K562 (cell line): ENCODE results near the gene S100A10. TPM values are rescaled to one million over a fixed set of nuclear protein-coding genes. Genes with fewer than 3 reads are reported as not detected.

ENCODE experiments used
- ATAC-seq: fragments of 200-7000 bp; cut with Tn5 transposase; 3 replicates; pipeline ENCODE4 v1.9.1; 2020; ENCODE audit warnings: moderate library complexity
- BruUV-seq: library from RNA; stranded (reverse); fragments of 400-500 nt; replicated peaks from 2 replicates; lab custom pipeline; 2021; lab: Mats Ljungman, UMichigan
- CTCF ChIA-PET: fragments of 300-600 bp; formaldehyde crosslinking; extraction: SDS; loops from one replicate; lab custom pipeline; 2021; ENCODE audit warnings: low intra/inter-chr PET ratio; lab: Yijun Ruan, JAX
- POLR2A ChIA-PET: fragments of 300-600, 350-650 bp; sonication (Branson Sonifier 250); formaldehyde crosslinking; extraction: SDS; loops from one replicate; lab custom pipeline; 2021; ENCODE audit warnings: antibody characterized with exemption, inconsistent platforms; lab: Yijun Ruan, JAX
- DNase-seq, 4 experiments: peaks; one replicate each; pipeline versions ENCODE4 v3.0.0 to v3.0.0-alpha.2; 2011 to 2018; ENCODE audit warnings: low spot score in 3 of 4, mixed read lengths in 3 of 4; ENCODE audit errors: extremely low read depth in 1 of 4
- FAIRE-seq: peaks from 2 replicates; lab custom pipeline; 2011; peaks lifted over from hg19 to GRCh38; lab: Jason Lieb, UNC
- H2AFZ ChIP-seq: 2 replicates; pipeline ENCODE4 v1.6.0; 2011; ENCODE audit warnings: low read depth, low read length, control low read depth, inconsistent platforms
- H3K27ac ChIP-seq: fragments of 200-600 bp; 3 replicates; pipeline ENCODE4 v1.8.0; 2011; ENCODE audit warnings: low read depth, mild to moderate bottlenecking, control low read depth, inconsistent platforms, low read length, moderate library complexity, mixed read lengths; ENCODE audit errors: extremely low read depth
- H3K27me3 ChIP-seq, 2 experiments: fragments of 300-600 bp in 1 of 2; 2 replicates in 1 of 2; 3 replicates in 1 of 2; pipeline versions ENCODE4 v1.6.0 to v1.8.0; 2011; ENCODE audit warnings: inconsistent platforms in 2 of 2, low read length in 2 of 2, mild to moderate bottlenecking in 1 of 2, mixed read lengths in 1 of 2, moderate library complexity in 1 of 2; ENCODE audit not compliant: control insufficient read depth in 2 of 2, insufficient read depth in 2 of 2
- H3K36me3 ChIP-seq: fragments of 300-600 bp; 3 replicates; pipeline ENCODE4 v1.8.0; 2011; ENCODE audit warnings: mild to moderate bottlenecking, low read length, inconsistent platforms; ENCODE audit not compliant: control insufficient read depth, insufficient read depth
- H3K4me1 ChIP-seq, 2 experiments: fragments of 200-600 bp in 1 of 2; replicated peaks in 1 of 2; 2 replicates in 1 of 2; 3 replicates in 1 of 2; pipeline versions ENCODE4 v1.5.1 to v1.8.0; 2011; ENCODE audit warnings: inconsistent platforms in 2 of 2, low read length in 2 of 2, mild to moderate bottlenecking in 1 of 2, mixed read lengths in 1 of 2, moderate library complexity in 1 of 2; ENCODE audit not compliant: control insufficient read depth in 2 of 2, insufficient read depth in 2 of 2
- H3K4me2 ChIP-seq: 2 replicates; pipeline ENCODE4 v1.6.1; 2011; ENCODE audit warnings: low read length, control low read depth, inconsistent platforms, mixed read lengths; ENCODE audit not compliant: insufficient read depth
- H3K4me3 ChIP-seq: fragments of 200-600 bp; sonication (generic), shearing (Covaris generic); 2 replicates; pipeline ENCODE4 v1.5.1; 2016; ENCODE audit warnings: control low read depth, inconsistent platforms
- H3K79me2 ChIP-seq: fragments of 200-600 bp; 3 replicates; pipeline ENCODE4 v1.8.0; 2011; ENCODE audit warnings: low read length, inconsistent platforms; ENCODE audit not compliant: control insufficient read depth, insufficient read depth
- H3K9ac ChIP-seq, 2 experiments: 2 replicates each; pipeline versions ENCODE4 v1.6.0 to v1.6.1; 2011; ENCODE audit warnings: low read depth in 2 of 2, low read length in 2 of 2, control low read depth in 1 of 2, inconsistent platforms in 1 of 2, mild to moderate bottlenecking in 1 of 2, mixed read lengths in 1 of 2; ENCODE audit not compliant: insufficient read depth in 1 of 2
- H3K9me1 ChIP-seq: one replicate; pipeline ENCODE4 v1.6.0; 2011; ENCODE audit warnings: inconsistent platforms, mild to moderate bottlenecking, low read length, moderate library complexity; ENCODE audit not compliant: control insufficient read depth, insufficient read depth
- H3K9me3 ChIP-seq: replicated peaks from 2 replicates; pipeline ENCODE4 v1.5.1; 2011; ENCODE audit warnings: low read depth, low read length, inconsistent platforms; ENCODE audit not compliant: control insufficient read depth, insufficient read depth
- H4K20me1 ChIP-seq: replicated peaks from 2 replicates; pipeline ENCODE4 v1.6.1; 2011; ENCODE audit warnings: low read length, inconsistent platforms, mixed read lengths; ENCODE audit not compliant: control insufficient read depth, insufficient read depth
- CEBPB ChIP-seq: fragments of 450-650 bp; IDR thresholded peaks from 2 replicates; pipeline ENCODE4 v1.6.1; 2016; ENCODE audit warnings: missing genetic modification characterization, missing compliant biosample characterization
- ILF3 ChIP-seq: fragments of 450-650 bp; IDR thresholded peaks from 2 replicates; pipeline ENCODE4 v1.6.1; 2018; ENCODE audit warnings: antibody characterized with exemption, mild to moderate bottlenecking, moderate library complexity, borderline replicate concordance
- MCM2 ChIP-seq: fragments of 450-650 bp; IDR thresholded peaks from 2 replicates; pipeline ENCODE4 v1.6.1; 2017; ENCODE audit warnings: low read depth, mild to moderate bottlenecking
- NFIX ChIP-seq: fragments of 250-450 bp; sonication (Bioruptor Pico); IDR thresholded peaks from 2 replicates; pipeline ENCODE4 v1.4.0; 2020; ENCODE audit warnings: low read depth, mild to moderate bottlenecking, moderate library complexity
- SETDB1 ChIP-seq: IDR thresholded peaks from one replicate; pipeline ENCODE4 v1.6.1; 2012; ENCODE audit warnings: low read length, control low read depth, inconsistent platforms
- TSC22D4 ChIP-seq: fragments of 450-650 bp; IDR thresholded peaks from 2 replicates; pipeline ENCODE4 v1.6.1; 2016; ENCODE audit warnings: missing genetic modification characterization, missing biosample characterization, control low read depth
- ZEB2 ChIP-seq: fragments of 450-650 bp; IDR thresholded peaks from 2 replicates; pipeline ENCODE4 v1.6.1; 2016
- ZFX ChIP-seq: sonication (generic); formaldehyde crosslinking; IDR thresholded peaks from 2 replicates; pipeline ENCODE4 v1.8.0; 2022; ENCODE audit warnings: mild to moderate bottlenecking, missing genetic modification reagents, moderate library complexity
- ZNF311 ChIP-seq: fragments of 250-450 bp; sonication (Bioruptor Pico); IDR thresholded peaks from 2 replicates; pipeline ENCODE4 v1.4.0; 2020; ENCODE audit warnings: mild to moderate bottlenecking, moderate library complexity
- ZNF444 ChIP-seq: fragments of 250-450 bp; sonication (Bioruptor Pico); IDR thresholded peaks from 2 replicates; pipeline ENCODE4 v1.4.0; 2020; ENCODE audit warnings: mild to moderate bottlenecking, moderate library complexity
- ZSCAN32 ChIP-seq: fragments of 450-650 bp; formaldehyde crosslinking; IDR thresholded peaks from 2 replicates; pipeline ENCODE4 v1.4.0; 2020; ENCODE audit warnings: mild to moderate bottlenecking, moderate library complexity
- WGBS: fragments of 100-300 bp; shearing (Covaris generic); methylation state at CpG from one replicate; pipeline ENCODE4 v1.1.6; 2016; ENCODE audit warnings: low coverage, mixed read lengths; ENCODE audit not compliant: insufficient coverage; ENCODE audit errors: missing lambda C conversion rate; 5-methylcytosine and 5-hydroxymethylcytosine counted together
- in situ Hi-C: fragments of 300-500 bp; cut with MboI; formaldehyde crosslinking; loops from 4 replicates; pipeline ENCODE4 v1.15.0; 2018; ENCODE audit warnings: inconsistent platforms, mixed read lengths
- intact Hi-C: fragments of 100-400 bp; cut with micrococcal nuclease; formaldehyde crosslinking; loops from 2 replicates; pipeline ENCODE4 v1.14.2; 2022
- polyA plus RNA-seq, 8 experiments: library from polyadenylated mRNA; depleted of rRNA in 4 of 8; stranded (reverse) in 5 of 8; unstranded in 3 of 8; fragments of >200 nt; fragmentation: Nextera tagmentation in 2 of 8; fragmentation: Illumina TruSeq in 1 of 8; extraction: Ambion mirVana in 2 of 8; extraction: Trizol in 1 of 8; gene quantifications; 2 replicates each; pipeline versions ENCODE4 v1.2.1 to v1.2.3, GENCODE V29; 2011 to 2014; ENCODE audit warnings: inconsistent platforms in 1 of 8, missing spikeins in 1 of 8
- total RNA-seq, 7 experiments: library from RNA; depleted of rRNA in 6 of 7; stranded (reverse); fragments of >200 nt in 6 of 7; fragmentation: Illumina TruSeq in 2 of 7; extraction: Trizol in 2 of 7; gene quantifications; 2 replicates each; pipeline versions ENCODE4 v1.2.1 to v1.2.3, GENCODE V29; 2011 to 2021; ENCODE audit warnings: low replicate concordance in 1 of 7
- TF ChIP-seq, protein P1 (sequence below): fragments of 450-650 bp; IDR thresholded peaks from 2 replicates; pipeline ENCODE4 v1.6.1; 2016; ENCODE audit warnings: low read depth, mild to moderate bottlenecking, moderate library complexity
- TF ChIP-seq, protein P2 (sequence below): sonication (generic); formaldehyde crosslinking; IDR thresholded peaks from 2 replicates; pipeline ENCODE4 v1.8.0; 2023; ENCODE audit warnings: mild to moderate bottlenecking, missing genetic modification reagents
- TF ChIP-seq, protein P3 (sequence below), 2 experiments: IDR thresholded peaks in 1 of 2; conservative IDR thresholded peaks in 1 of 2; 2 replicates each; pipeline ENCODE4 v1.6.1; 2016; ENCODE audit warnings: low read depth in 2 of 2, mild to moderate bottlenecking in 1 of 2, missing compliant biosample characterization in 1 of 2, missing genetic modification characterization in 1 of 2, moderate library complexity in 1 of 2

The S100A10 gene
- total and polyA plus RNA-seq, 9 of the 15 experiments (the other 6 are each of a cell fraction or from before 2014, with no cell fraction given), result 0.32 to 1.6 (median 0.50) TPM; not detected in 3

DNA sequence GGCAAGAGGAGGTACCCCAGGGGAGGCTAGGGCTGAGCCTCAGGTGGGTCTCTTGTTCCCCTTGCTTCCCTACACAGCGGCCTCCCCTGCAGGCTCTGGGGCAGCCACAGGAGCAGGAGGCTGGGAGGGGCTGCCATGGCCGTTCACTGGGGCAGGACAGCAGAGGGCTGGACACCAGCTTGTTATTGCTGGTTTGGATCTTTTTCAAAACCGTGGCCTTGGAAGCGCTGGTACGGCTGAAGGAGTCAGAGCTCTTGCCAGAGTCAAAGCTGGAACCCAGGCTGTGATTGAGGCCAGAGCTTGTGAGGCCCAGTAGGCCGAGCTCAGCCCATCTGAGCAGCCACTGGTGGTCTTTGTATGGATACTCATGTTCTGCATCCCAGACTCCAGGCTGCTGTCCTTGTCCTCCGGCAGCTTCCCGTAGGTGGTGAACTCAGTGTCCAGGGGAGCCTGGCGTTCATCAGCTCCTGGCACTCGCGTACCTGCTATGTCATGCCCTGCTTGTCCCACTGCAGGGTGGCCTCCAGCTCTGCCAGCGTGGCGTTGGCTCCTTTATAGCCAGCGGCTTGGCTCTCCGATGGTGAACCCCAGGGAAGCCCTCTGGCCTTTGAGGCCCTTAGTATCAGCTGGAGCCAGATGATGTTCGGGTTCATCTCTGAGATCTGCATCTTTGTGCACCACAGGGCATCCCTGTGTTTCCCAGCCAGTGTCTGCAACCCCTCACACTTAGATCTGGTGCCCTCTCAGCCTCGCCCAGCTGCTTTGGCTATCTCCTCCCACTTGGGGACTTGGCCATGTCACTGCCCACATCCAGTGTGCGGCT is 44.1 kb downstream of the S100A10 start:
- no peak for DNase-seq
- no TSS peak for BruUV-seq
- Histone ChIP-seq H3K4me2 (no peak overlapping the region), H3K79me2 (no peaks in the 10 kb centered on the region), H3K27ac (no peak overlapping the region)
- no peak for ATAC-seq
- TF ChIP-seq, protein P1, sequence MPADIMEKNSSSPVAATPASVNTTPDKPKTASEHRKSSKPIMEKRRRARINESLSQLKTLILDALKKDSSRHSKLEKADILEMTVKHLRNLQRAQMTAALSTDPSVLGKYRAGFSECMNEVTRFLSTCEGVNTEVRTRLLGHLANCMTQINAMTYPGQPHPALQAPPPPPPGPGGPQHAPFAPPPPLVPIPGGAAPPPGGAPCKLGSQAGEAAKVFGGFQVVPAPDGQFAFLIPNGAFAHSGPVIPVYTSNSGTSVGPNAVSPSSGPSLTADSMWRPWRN, result no peak
- TF ChIP-seq NFIX (CRISPR knock-in tag) (no peak), ZSCAN32 (CRISPR knock-in tag) (no peak), SETDB1 (no peak), CEBPB (tag) (no peak), ILF3 (no peak), TSC22D4 (tag) (no peak), ZEB2 (no peak), ZNF311 (CRISPR knock-in tag) (no peak), ZFX (no peak), ZNF444 (CRISPR knock-in tag) (no peak), MCM2 (no peak)
- TF ChIP-seq, protein P2, sequence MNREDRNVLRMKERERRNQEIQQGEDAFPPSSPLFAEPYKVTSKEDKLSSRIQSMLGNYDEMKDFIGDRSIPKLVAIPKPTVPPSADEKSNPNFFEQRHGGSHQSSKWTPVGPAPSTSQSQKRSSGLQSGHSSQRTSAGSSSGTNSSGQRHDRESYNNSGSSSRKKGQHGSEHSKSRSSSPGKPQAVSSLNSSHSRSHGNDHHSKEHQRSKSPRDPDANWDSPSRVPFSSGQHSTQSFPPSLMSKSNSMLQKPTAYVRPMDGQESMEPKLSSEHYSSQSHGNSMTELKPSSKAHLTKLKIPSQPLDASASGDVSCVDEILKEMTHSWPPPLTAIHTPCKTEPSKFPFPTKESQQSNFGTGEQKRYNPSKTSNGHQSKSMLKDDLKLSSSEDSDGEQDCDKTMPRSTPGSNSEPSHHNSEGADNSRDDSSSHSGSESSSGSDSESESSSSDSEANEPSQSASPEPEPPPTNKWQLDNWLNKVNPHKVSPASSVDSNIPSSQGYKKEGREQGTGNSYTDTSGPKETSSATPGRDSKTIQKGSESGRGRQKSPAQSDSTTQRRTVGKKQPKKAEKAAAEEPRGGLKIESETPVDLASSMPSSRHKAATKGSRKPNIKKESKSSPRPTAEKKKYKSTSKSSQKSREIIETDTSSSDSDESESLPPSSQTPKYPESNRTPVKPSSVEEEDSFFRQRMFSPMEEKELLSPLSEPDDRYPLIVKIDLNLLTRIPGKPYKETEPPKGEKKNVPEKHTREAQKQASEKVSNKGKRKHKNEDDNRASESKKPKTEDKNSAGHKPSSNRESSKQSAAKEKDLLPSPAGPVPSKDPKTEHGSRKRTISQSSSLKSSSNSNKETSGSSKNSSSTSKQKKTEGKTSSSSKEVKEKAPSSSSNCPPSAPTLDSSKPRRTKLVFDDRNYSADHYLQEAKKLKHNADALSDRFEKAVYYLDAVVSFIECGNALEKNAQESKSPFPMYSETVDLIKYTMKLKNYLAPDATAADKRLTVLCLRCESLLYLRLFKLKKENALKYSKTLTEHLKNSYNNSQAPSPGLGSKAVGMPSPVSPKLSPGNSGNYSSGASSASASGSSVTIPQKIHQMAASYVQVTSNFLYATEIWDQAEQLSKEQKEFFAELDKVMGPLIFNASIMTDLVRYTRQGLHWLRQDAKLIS (CRISPR knock-in tag), result no peak
- TF ChIP-seq, protein P3, sequence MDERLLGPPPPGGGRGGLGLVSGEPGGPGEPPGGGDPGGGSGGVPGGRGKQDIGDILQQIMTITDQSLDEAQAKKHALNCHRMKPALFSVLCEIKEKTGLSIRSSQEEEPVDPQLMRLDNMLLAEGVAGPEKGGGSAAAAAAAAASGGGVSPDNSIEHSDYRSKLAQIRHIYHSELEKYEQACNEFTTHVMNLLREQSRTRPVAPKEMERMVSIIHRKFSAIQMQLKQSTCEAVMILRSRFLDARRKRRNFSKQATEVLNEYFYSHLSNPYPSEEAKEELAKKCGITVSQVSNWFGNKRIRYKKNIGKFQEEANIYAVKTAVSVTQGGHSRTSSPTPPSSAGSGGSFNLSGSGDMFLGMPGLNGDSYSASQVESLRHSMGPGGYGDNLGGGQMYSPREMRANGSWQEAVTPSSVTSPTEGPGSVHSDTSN (CRISPR knock-in tag; IDR thresholded peaks at IDR 0.05; ENCODE audit: low read depth), result no peak
- TF ChIP-seq, protein P3 (tag; conservative IDR thresholded peaks at IDR 0.05; ENCODE audit: low read depth), result no peak
- TF ChIP-seq, all 486 proteins: peak for 0
- POLR2A ChIA-PET, result interaction anchor here (0.5 to 1.4 kb wide), 5 partner anchors 54 to 1479 kb away, joined by 3 to 6 read pairs (median 3); no protein-coding TSS in a partner anchor
- Histone ChIP-seq H3K9me1 (no peaks in the 10 kb centered on the region), H3K9me3 (no peaks in the 10 kb centered on the region), H3K9ac (no peak overlapping the region), H3K4me3 (no peak overlapping the region), H3K4me1 (peaks cover 6 to 20% of the 10 kb centered on the region in 2 experiments; a peak in 4 of 5 replicates), H2AFZ (no peak overlapping the region), H3K36me3 (no peaks in the 10 kb centered on the region), H4K20me1 (no peaks in the 10 kb centered on the region), H3K27me3 (no peaks in the 10 kb centered on the region; a peak in 1 of 5 replicates)
- in situ Hi-C loops (no loop called here), intact Hi-C loops (no loop called here)
- 57% methylated on average over 18 of the region's 18 CpGs for WGBS
- FAIRE-seq, result no peak
- CTCF ChIA-PET, result no interaction called here
